ENCODE results near the gene UNC13A.

UNC13A gene

DNA sequence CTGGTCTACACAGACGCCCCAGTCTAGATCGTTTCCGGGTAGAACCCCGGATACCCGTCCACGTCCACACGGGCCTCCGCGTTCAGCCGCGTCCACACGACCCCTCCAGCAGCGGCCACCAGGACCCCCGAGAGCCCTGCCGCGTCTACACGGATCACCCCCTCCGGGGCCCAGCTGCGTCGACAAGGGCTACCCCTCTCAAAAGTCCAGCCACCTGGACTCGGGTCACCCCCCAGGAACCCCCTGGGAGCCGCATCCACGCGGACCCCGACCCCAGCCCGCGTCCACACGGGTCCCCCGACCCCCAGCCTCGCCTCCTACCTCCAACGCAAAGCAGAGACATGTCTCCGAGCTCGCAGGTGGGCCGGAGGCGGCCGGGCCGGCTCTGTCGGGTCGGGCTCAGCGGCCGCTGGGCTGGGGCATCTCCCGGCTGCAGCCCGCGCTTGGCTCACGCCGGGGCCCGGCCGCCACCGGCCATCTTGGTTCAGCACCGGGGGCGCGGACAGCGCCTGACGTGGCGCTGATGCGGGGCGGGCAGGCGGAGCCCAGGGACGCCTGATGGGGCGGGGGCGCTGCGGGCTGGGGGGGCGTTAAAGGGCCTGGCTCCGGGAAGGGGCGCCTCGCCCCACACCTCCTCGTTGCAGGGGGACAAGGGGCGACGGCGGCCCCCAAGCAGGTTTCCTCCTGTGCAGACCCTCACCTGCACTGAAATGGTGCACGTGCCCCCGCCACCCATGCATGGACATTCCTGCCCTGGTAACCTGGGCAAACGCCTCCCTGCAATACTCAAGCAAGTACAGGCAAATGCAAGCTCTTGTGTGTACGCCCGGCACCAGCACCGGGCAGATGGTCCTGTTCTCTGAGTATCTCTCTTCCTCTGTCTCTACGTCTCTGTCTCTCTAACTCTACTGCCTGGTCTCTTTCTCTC is at the start of gene UNC13A:
UNC13A (minus strand) TSS at position 498 of the 928 bp plus-strand sequence; CDS start at position 343, 155 bp downstream.
- H3K9ac ChIP-seq (ENCODE audit: low read length), result no peak within 1 kb of the TSS
- H3K9me3 ChIP-seq (ENCODE audit: insufficient read depth, low read length), result no peaks in the 10 kb centered on the region
- H3F3A ChIP-seq (ENCODE audit: insufficient read depth), result no peaks in the 10 kb centered on the region
- no peak within 1 kb of the TSS for H3K4me3 ChIP-seq (ENCODE audit: insufficient read depth, low read length, poor library complexity, severe bottlenecking)
- H4K20me1 ChIP-seq (ENCODE audit: low read depth, low read length), result no peaks in the 10 kb centered on the region
- H3K9me2 ChIP-seq (replicated peaks; ENCODE audit: insufficient read depth, low read length), result no peaks in the 10 kb centered on the region
- H3K27me3 ChIP-seq (ENCODE audit: low read length), result no peaks in the 10 kb centered on the region
- TF ChIP-seq, protein P1, sequence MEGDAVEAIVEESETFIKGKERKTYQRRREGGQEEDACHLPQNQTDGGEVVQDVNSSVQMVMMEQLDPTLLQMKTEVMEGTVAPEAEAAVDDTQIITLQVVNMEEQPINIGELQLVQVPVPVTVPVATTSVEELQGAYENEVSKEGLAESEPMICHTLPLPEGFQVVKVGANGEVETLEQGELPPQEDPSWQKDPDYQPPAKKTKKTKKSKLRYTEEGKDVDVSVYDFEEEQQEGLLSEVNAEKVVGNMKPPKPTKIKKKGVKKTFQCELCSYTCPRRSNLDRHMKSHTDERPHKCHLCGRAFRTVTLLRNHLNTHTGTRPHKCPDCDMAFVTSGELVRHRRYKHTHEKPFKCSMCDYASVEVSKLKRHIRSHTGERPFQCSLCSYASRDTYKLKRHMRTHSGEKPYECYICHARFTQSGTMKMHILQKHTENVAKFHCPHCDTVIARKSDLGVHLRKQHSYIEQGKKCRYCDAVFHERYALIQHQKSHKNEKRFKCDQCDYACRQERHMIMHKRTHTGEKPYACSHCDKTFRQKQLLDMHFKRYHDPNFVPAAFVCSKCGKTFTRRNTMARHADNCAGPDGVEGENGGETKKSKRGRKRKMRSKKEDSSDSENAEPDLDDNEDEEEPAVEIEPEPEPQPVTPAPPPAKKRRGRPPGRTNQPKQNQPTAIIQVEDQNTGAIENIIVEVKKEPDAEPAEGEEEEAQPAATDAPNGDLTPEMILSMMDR (IDR thresholded peaks at IDR 0.05; ENCODE audit: insufficient read depth, low read length, poor library complexity, severe bottlenecking), result no peak
- no peak within 1 kb of the TSS for H3K4me2 ChIP-seq (ENCODE audit: low read depth, low read length, poor library complexity, severe bottlenecking)
- H2AFZ ChIP-seq (ENCODE audit: low read depth, low read length, severe bottlenecking), result no peak within 1 kb of the TSS
- H3K36me3 ChIP-seq (ENCODE audit: low read length), result no peaks in the 10 kb centered on the region
- H3K79me2 ChIP-seq (ENCODE audit: insufficient read depth, low read length), result no peaks in the 10 kb centered on the region
- H3K27ac ChIP-seq (ENCODE audit: low read depth, low read length), result no peak within 1 kb of the TSS

DNA sequence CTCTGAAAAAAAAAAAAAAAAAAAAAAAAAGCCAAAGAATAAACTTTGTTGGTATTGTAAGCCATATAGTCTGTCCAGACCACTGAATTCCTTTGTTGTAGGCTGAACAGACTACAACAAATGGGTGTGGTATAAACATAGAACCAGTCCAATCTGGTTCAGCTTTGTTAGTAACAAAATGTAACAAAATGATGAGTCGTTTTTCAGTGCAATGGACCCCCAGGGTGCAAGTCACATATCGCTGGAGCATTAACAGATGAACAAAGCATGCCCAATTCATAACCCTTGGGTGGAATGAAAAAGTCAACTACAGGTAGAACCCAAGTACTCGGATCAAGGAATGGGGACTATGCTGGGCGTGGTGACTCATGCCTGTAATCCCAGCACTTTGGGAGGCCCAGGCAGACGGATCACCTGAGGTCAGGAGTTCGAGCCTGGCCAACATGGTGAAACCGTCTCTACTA is 49.6 kb upstream of the UNC13A start:
- H3K9me2 ChIP-seq (replicated peaks; ENCODE audit: insufficient read depth, low read length), result no peaks in the 10 kb centered on the region
- no peak overlapping the region for H3K4me3 ChIP-seq (ENCODE audit: insufficient read depth, low read length, poor library complexity, severe bottlenecking)
- H3K9me3 ChIP-seq (ENCODE audit: insufficient read depth, low read length), result no peaks in the 10 kb centered on the region
- H3K4me2 ChIP-seq (ENCODE audit: low read depth, low read length, poor library complexity, severe bottlenecking), result no peak overlapping the region
- no peak overlapping the region for H3K9ac ChIP-seq (ENCODE audit: low read length)
- no peak overlapping the region for H3K27ac ChIP-seq (ENCODE audit: low read depth, low read length)
- no peak overlapping the region for H2AFZ ChIP-seq (ENCODE audit: low read depth, low read length, severe bottlenecking)
- H4K20me1 ChIP-seq (ENCODE audit: low read depth, low read length), result no peaks in the 10 kb centered on the region
- no peaks in the 10 kb centered on the region for H3K27me3 ChIP-seq (ENCODE audit: low read length)
- H3K79me2 ChIP-seq (ENCODE audit: insufficient read depth, low read length), result peaks cover 1% of the 10 kb centered on the region; the same call in 1 of the 2 replicates
- 0 out of 2 replicates have a peak, but pooled peaks cover 3% of the 10 kb centered on the region for H3F3A ChIP-seq (ENCODE audit: insufficient read depth)
- TF ChIP-seq EZH2phosphoT487 (conservative IDR thresholded peaks at IDR 0.05; ENCODE audit: low read length), result no peak
- TF ChIP-seq, protein P1 (IDR thresholded peaks at IDR 0.05; ENCODE audit: insufficient read depth, low read length, poor library complexity, severe bottlenecking), result no peak
- H3K36me3 ChIP-seq (ENCODE audit: low read length), result no peaks in the 10 kb centered on the region

DNA sequence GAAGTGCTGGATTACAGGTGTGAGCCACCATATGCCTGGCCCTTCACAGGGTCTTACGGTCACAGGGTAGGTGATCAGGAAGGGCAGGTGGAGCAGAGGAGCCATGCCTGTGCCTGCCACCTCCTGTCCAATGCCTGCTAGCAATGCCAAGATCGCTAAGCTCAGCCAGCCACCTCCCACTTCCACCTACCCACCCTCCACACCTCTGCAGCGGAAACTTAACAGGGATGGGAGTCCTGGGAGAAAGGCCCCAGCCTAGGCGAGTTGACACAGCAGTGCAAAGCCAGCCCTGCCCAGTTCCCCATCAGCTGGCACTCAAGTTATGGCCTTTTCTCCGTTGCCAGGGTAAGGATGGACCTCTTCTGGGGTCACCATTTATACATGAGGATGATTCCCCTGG is 47.3 kb upstream of the UNC13A start:
- Histone ChIP-seq H3K4me3 (ENCODE audit: insufficient read depth, low read length, poor library complexity, severe bottlenecking) (no peak overlapping the region), H3K4me2 (ENCODE audit: low read depth, low read length, poor library complexity, severe bottlenecking) (no peak overlapping the region), H4K20me1 (ENCODE audit: low read depth, low read length) (no peaks in the 10 kb centered on the region), H3K9me2 (replicated peaks; ENCODE audit: insufficient read depth, low read length) (no peaks in the 10 kb centered on the region), H3K36me3 (ENCODE audit: low read length) (peaks cover 3% of the 10 kb centered on the region; the same call in 1 of the 2 replicates), H2AFZ (ENCODE audit: low read depth, low read length, severe bottlenecking) (no peak overlapping the region), H3K79me2 (ENCODE audit: insufficient read depth, low read length) (peaks cover 8% of the 10 kb centered on the region), H3K9ac (ENCODE audit: low read length) (no peak overlapping the region), H3K9me3 (ENCODE audit: insufficient read depth, low read length) (no peaks in the 10 kb centered on the region), H3F3A (ENCODE audit: insufficient read depth) (0 out of 2 replicates have a peak, but pooled peaks cover 3% of the 10 kb centered on the region), H3K27me3 (ENCODE audit: low read length) (no peaks in the 10 kb centered on the region), H3K27ac (ENCODE audit: low read depth, low read length) (no peak overlapping the region)
- TF ChIP-seq, protein P1 (IDR thresholded peaks at IDR 0.05; ENCODE audit: insufficient read depth, low read length, poor library complexity, severe bottlenecking), result no peak
- TF ChIP-seq EZH2phosphoT487 (conservative IDR thresholded peaks at IDR 0.05; ENCODE audit: low read length), result no peak
